Measurements from ENCODE around the gene BBOX1.

BBOX1 gene

DNA sequence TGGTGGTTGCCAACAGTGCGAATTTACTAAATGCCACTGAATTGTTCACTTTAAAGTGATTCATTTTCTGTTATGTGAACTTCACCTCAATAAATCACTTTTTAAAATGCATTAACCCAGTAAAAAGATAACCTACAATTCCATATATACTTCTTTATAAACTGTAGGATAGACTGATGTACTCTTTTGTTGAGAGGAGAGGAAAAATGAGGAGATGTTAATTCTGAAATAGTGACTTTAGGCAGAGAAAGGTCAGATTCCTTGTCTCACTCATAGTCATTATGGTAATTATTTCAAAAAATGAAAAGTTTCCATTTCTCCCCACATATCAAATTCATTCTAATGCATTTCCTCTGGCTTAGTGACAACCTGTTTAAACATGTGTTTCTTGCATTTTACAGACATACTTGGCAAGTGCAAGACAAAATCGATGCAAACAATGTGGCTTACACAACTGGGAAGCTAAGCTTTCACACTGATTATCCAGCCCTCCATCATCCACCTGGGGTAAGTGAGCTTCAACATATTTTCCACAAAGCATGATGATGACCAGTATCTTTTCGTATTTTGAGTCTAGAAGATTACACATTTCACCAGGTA, 74.5 kb downstream of the BBOX1 start:
- in situ Hi-C loops (cut with MboI; ENCODE audit: low sequenced_read_pairs, unreplicated experiment) = no loop called here
- TF ChIP-seq, protein P1, sequence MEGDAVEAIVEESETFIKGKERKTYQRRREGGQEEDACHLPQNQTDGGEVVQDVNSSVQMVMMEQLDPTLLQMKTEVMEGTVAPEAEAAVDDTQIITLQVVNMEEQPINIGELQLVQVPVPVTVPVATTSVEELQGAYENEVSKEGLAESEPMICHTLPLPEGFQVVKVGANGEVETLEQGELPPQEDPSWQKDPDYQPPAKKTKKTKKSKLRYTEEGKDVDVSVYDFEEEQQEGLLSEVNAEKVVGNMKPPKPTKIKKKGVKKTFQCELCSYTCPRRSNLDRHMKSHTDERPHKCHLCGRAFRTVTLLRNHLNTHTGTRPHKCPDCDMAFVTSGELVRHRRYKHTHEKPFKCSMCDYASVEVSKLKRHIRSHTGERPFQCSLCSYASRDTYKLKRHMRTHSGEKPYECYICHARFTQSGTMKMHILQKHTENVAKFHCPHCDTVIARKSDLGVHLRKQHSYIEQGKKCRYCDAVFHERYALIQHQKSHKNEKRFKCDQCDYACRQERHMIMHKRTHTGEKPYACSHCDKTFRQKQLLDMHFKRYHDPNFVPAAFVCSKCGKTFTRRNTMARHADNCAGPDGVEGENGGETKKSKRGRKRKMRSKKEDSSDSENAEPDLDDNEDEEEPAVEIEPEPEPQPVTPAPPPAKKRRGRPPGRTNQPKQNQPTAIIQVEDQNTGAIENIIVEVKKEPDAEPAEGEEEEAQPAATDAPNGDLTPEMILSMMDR (IDR thresholded peaks at IDR 0.05; ENCODE audit: borderline replicate concordance, control extremely low read depth, extremely low read depth, insufficient read depth, missing control alignments) = no peak
- no peak for DNase-seq (ENCODE audit: low spot score)

DNA sequence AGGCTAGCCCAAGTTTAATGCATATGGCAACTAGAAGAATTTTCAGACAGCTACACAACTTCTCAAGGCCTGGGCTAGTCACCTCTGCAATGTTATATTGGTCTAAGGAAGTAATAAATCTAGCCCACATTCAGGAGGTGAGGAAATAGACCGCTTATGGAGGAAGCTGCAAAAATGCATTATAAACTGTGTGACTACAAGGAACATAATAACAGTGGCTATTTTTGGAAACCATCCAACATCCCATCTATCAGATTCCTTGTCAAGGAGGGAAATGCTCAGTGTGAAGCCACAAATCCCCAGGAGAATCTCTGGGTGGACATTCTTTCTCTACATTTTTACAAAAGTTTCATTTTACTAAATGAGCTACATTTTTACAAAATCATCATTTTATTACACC, 76.1 kb downstream of the BBOX1 start:
- TF ChIP-seq, protein P1 (IDR thresholded peaks at IDR 0.05; ENCODE audit: borderline replicate concordance, control extremely low read depth, extremely low read depth, insufficient read depth, missing control alignments) = no peak
- DNase-seq (ENCODE audit: low spot score) = no peak
- in situ Hi-C loops (cut with MboI; ENCODE audit: low sequenced_read_pairs, unreplicated experiment) = no loop called here

DNA sequence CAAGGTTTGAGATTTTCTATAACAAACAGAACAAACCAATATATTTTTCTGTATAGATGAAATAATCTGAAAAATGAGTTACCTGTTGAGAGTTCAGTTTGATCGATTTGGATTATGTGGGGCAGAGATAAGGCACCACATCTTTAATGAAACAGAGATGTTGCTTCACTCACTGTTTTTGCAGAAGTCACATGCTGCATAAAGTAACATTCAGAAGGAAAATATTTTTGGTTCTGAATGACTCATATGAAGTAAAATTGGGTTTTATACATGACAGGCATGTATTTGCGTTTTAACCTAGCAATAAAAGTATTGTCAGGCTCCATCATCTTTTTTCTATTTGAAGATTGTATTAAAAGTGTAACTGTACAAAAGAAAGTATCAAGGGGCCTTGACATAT, 77.8 kb downstream of the BBOX1 start:
- in situ Hi-C loops (cut with MboI; ENCODE audit: low sequenced_read_pairs, unreplicated experiment) = no loop called here
- DNase-seq (ENCODE audit: low spot score) = no peak
- TF ChIP-seq, protein P1 (IDR thresholded peaks at IDR 0.05; ENCODE audit: borderline replicate concordance, control extremely low read depth, extremely low read depth, insufficient read depth, missing control alignments) = no peak

DNA sequence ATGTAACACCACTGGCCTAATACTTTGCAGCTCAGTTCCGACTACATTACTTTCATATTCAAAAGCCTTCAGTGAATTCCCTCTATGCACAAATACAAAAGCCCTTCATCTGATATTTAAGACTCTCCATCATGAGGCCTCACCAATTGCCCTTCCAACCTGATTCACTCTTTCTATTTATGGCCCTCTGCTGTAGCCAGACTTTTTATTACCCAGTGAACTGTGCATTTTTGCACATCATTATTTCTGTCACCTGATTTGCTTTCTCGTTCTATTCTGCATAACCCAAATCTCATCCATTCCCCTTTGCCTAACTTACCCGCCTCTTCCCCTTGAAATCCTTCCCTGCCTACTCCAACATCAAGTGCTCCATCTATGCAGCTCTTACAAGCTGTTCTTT, 78.3 kb downstream of the BBOX1 start:
- DNase-seq (ENCODE audit: low spot score) = no peak
- in situ Hi-C loops (cut with MboI; ENCODE audit: low sequenced_read_pairs, unreplicated experiment) = no loop called here
- TF ChIP-seq, protein P1 (IDR thresholded peaks at IDR 0.05; ENCODE audit: borderline replicate concordance, control extremely low read depth, extremely low read depth, insufficient read depth, missing control alignments) = no peak

DNA sequence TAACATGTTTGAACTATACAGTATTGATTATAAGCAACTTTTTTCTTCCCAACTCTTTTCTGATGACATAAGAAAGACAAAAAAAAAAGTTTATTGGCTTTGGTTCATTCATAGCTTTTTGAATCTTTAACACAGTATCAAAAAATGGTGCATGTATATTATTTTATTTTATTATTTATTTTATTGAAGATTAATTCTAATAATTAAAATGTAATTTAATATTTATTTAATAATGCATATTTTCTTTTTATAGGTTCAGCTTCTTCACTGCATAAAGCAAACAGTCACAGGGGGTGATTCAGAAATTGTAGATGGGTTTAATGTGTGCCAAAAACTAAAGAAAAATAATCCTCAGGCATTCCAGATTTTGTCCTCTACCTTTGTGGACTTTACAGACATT, 78.8 kb downstream of the BBOX1 start:
- TF ChIP-seq, protein P1 (IDR thresholded peaks at IDR 0.05; ENCODE audit: borderline replicate concordance, control extremely low read depth, extremely low read depth, insufficient read depth, missing control alignments) = no peak
- in situ Hi-C loops (cut with MboI; ENCODE audit: low sequenced_read_pairs, unreplicated experiment) = no loop called here
- DNase-seq (ENCODE audit: low spot score) = no peak

DNA sequence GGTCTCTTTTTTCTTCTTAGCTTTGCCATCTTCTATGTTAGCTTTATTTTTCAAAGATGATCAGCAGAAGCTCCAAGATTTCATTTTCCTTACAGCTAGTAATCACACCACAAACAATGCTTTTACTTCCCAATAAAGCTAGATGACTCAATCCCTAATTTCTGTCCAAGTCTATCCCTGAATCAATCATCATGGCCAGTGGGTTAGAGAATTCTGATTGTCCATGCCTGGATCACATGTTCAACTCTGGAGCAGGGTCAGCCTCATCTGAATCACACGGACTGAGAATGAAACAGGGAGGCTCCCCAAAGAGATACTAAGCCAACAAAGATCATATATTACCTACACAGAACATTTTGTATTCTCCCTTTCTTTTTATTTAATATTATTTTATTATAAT, 79.6 kb downstream of the BBOX1 start:
- in situ Hi-C loops (cut with MboI; ENCODE audit: low sequenced_read_pairs, unreplicated experiment) = no loop called here
- no peak for DNase-seq (ENCODE audit: low spot score)

More for the DNA sequence above, 79.6 kb downstream of the BBOX1 start:
- TF ChIP-seq, protein P1 (IDR thresholded peaks at IDR 0.05; ENCODE audit: borderline replicate concordance, control extremely low read depth, extremely low read depth, insufficient read depth, missing control alignments) = no peak
